GM19397 (cell line): Measurements from ENCODE around the gene SLC25A45.
"Not testable (repeated sequence)": the region's sequence is repeated elsewhere in the genome, so short reads cannot be mapped to it uniquely, and the experiment has no call there.

Experiments
- ATAC-seq: cut with Tn5 transposase; IDR thresholded peaks from one replicate; pipeline ENCODE4 v1.9.1; 2021; ENCODE audit warnings: mild to moderate bottlenecking, moderate library complexity; ENCODE audit not compliant: unreplicated experiment

SLC25A45 gene

DNA sequence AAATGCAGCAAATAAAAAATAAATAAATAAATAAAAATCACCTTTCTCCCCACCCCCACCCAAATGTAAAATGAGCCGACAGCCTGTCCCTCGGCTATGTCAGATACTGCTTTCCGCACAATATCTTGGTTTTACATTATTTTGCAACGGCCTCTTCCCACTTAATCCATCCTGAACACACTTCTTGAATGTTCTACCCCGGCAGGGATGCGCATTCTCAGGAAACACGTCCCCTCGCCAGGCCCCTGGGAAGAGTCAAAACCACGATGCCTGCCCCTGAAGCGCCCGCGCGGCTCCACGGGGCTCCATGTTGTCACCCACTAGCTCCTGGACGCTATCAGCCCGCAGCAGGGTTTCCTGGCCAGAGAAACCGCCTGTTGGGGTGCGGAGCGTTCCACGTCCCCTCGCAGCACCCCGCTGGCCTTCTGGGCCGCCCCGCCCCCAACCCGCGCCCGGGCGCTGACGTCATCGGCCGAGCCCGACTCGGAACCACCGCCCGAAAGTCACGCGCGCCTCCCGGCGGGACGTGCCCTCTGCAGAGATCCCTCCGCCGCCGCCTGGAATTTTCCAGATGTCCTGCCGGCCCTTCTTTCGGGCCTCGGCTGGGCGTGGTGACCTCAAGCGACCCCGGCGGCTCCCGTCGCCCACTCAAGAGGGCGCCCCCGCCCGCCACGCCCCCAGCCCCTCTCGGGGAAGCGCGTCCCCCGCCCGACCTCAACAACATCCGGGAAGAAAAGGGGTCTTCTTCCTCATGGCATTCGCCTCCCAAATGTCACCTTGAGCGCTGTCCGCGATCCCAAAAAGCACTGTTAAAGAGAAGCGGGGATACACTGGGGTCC, 39.6 kb upstream of the SLC25A45 start:
- peak; percentile 34 for ATAC-seq

- no peak for ATAC-seq
Observed at GRCh38 chr11:65420979-65421793, 38.7 kb upstream of the SLC25A45 start.

DNA sequence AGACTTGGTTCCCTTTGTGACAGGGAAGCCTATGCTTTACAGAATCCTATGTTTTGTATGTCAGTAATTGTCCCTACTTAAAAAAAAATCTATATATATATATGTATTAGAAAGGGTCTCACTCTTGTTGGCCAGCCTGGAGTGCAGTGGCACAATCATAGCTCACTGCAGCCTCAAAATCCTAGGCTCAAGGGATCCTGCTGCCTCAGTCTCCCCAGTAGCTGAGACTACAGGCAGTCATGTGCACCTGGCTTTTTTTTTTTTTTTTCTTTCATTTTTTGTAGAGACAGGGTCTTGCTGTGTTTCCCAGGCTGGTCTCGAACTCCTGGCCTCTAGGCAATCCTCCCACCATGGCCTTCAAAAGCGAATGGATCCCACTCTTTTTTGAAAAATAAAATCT, 38.1 kb upstream of the SLC25A45 start:
- ATAC-seq, result no peak

GRCh38 chr11:65419772-65420481, 37.5 kb upstream of the SLC25A45 start:
- no peak for ATAC-seq

DNA sequence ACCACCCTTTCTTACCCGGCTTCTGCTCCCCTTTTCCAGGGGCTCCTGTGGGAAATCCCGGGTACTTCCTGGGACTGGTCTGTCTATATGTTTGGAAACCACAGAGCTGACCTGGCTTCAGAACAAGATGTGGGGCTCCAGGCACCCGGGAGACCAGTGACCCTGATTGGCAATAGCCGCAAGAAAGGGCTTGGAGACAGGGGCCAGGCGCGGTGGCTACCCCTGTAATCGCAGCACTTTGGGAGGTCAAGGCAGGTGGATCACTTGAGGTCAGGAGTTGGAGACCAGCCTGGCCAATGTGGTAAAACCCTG, 37.0 kb upstream of the SLC25A45 start:
- no peak for ATAC-seq

DNA sequence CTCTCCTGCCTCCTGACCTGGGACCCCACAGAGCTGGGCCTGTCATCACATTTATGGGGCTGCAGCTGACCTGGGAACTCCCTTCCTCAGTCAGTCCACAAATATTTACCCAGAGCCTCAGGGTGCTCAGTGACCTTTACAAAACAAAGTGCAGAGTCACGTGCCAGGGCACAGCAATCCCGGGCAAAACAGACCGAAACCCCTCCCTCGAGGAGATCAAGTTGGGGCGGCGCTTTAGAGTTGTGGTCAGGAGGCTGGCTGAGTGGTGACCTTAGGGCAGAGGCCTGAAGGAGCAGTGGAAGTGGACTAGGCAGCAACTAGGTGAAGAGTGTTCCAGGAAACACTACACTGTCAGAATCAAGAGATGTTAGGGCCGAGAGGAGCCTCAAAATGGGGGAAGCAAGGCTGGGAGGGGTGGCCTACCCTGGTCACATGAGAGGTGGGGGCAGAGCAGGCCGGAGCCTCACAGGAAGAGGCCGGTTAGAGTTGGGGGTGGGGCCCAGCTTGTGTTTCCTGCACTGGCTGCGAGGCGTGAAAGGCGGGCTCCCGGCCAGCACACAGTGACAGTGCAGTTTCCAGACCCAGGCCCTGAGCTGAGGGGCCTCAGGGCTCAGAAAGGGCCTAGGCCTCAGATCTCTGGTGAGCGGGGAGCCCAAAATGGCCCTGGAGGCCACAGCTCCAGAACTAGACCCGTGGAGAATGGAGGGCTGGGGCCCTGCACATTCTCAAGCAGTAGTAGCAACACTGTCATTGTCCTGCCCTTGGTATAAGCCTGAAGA, 36.4 kb upstream of the SLC25A45 start:
- peak; percentile 36 for ATAC-seq

DNA sequence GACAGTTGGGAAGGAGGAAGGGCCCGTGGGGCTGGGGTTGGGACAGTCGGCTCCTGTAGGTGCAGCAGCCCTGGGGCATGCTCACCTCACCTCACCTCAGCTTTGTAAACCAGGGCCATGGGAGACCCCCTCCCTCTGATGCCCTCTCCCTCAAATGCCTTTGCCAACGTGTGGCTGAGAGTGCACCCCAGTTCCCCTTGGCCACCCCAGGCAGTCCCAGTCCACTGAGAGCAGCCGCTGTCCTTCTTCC, 35.9 kb upstream of the SLC25A45 start:
- ATAC-seq, result no peak

DNA sequence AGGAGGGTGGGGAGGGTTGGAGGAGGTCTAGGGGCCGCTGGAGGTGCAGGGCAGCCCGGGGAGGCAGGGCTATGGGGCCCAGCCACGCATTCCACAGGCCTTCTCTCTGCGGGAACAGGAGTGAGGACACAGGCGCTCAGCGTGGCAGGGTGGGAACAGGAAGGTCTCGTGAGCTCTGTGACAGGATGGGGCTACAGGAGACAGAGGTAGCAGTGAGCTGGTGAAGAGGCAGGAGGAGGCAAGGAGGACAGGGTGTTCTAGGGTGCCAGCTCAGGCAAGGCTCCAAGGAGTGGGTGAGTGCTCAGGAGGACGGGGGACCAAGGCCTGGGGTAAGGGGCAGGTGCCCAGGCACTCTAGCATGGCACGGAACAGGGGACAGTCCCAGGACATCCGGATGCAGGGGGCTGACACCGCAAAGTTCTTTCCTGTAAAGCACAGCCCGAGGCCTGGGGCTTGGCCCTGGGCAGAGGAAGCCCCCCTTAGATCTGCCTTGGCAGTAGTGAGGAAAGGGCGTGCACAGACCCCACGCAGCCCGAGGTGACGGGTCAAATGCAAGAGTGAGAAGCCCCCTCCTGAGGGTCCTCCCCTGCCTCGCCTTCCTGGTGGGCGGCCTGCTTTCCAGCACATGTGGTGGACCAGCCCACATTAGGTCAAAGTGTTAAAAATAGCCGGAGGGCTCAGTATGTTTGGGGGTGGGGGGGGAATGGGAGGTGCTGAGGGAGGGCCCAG, 35.4 kb upstream of the SLC25A45 start:
- no peak for ATAC-seq

- no peak for ATAC-seq
Observed at GRCh38 chr11:65416841-65417701, 34.6 kb upstream of the SLC25A45 start.

DNA sequence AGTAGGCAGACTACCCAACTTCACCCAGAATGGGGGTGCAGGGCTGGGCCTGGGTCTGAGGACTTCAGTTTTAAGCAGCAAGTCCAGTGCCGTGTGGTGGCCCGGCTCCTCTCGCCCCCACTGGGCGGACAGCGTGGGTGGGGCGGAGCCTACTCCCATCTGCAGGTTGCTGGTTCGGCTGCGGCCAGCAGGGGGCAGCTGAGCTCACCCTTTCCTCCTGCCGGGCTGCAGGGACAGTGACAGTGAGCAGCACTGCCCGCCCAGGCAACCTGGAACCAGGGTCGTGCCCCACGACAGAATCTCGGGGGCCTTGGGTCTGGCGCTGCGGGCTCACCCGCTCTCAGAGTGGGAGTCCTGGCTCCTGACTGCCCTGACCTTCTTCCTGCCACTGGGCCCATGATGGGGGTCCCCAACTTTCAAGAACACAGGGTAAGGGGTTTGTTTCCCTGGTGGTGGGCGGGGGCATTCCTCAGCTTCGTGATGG, 33.9 kb upstream of the SLC25A45 start:
- peak; percentile 30 for ATAC-seq

GRCh38 chr11:65415499-65416340, 33.3 kb upstream of the SLC25A45 start:
- no peak for ATAC-seq

GRCh38 chr11:65414776-65415498, 32.5 kb upstream of the SLC25A45 start:
- ATAC-seq, result no peak

GRCh38 chr11:65413077-65413664, 30.7 kb upstream of the SLC25A45 start:
- not testable (repeated sequence) for ATAC-seq

DNA sequence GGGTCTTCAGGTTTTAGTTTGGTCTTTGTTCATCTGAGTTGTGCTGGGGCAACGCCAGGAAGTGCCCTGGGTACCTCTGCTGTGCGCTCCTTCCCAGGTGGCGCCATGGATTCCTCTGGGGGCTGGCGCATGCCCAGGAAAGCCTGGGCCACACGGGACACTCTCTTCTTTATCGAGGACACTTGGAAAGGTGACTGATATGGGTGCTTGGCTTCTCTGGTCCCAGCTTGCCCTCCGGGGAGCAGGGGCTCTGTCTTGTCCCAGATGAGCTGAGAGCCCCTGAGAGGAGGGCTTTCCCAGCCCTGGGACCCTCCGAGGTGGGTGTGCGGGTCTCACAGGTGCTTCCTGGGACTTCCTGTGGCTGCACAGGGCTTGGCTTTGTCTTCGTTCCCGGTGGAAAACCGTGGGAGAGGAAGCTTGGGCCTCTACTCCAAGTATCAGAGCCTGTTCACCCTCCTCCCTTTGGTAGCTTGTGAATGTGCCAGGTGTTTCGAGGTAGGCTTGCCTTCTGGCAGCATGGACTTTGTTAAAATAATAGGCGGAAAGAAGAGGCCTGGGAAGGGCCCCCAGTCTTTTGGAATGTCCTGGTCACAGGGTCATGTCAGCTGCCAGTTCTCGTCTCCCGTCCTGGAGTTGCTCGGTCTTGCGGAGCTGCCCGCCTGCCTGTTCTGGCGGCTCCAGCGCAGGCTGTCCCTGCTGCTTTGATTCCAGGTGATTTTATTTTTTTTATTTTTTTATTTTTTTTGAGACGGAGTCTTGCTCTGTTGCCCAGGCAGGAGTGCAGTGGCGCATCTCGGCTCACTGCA, 30.0 kb upstream of the SLC25A45 start:
- ATAC-seq, result no peak

DNA sequence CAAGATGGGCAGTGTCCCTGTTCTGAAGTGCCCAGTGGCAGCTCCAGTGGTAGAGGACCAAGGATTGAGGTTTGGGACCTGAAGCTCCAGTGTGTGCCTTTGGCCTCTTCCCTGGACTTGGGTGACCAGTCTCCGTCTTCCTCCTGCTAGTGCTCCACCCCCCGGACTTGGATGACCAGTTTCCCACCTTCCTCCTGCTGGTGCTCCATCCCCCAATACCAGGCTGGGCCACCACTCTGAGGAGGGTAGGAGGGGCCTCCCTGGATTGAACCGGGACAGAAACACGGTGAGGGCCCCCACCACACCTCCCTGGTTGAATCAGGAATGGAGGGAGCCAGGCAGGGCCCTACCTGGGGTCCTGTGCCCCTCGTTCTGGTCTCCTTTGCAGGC, 29.2 kb upstream of the SLC25A45 start:
- ATAC-seq, result no peak

GRCh38 chr11:65410936-65411680, 28.7 kb upstream of the SLC25A45 start:
- no peak for ATAC-seq
